Hematopoietic multipotent progenitor cell treated with erythropoietin and hydrocortisone succinate and interleukin-3 and kit ligand, for 17 days (in vitro differentiated cells): ENCODE results near the gene COL10A1.

ENCODE experiments used
- DNase-seq: peaks from one replicate; pipeline ENCODE4 v3.0.0-alpha.2; 2015; ENCODE audit warnings: low spot score

Gene COL10A1

GRCh38 chr6:116126032-116126431 is at the start of gene COL10A1:
TSS of gene COL10A1 (minus strand) at chr6:116126132. CDS start at chr6:116125492, 640 bp downstream.
- DNase-seq: no peak

DNA sequence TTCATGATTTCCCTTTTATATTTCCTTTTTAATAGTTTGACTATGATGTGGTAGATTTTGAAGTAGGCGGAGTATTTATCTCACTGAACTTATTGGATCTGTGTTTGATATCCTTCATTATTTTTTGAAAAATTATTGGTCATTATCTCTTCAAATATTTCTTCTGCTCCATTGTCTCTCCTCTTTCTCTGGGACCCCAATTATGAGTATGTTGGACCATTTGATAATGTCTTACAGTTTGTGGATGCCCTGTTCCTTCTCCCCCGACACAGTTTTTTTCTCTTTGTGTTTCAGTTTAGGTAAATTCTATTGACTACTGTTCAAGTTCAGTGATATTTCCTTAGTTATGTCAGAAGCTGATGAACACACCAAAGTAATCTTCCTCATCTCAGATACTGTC is 49.4 kb upstream of the COL10A1 start:
- DNase-seq: no peak

DNA sequence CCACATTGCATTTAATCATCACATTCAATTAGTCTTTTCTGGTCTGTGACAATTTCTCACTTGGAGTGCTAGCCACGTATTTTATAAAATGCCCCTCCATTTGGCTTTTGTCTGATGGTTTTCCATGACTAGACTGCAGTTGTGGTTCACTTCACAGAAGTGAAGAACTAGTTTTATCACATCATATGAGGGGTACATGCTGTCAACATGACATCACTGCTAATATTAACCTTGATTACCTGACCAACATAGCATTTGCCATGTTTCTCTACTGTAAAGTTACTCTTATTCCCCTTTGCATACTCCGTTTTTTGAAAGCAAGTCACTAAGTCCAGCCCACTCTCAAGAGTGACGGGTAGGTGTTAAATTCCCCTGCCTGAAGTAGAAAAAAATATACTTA is 48.0 kb upstream of the COL10A1 start:
- DNase-seq: no peak

- DNase-seq: no peak
Observed at GRCh38 chr6:116170358-116171057, 44.6 kb upstream of the COL10A1 start.

DNA sequence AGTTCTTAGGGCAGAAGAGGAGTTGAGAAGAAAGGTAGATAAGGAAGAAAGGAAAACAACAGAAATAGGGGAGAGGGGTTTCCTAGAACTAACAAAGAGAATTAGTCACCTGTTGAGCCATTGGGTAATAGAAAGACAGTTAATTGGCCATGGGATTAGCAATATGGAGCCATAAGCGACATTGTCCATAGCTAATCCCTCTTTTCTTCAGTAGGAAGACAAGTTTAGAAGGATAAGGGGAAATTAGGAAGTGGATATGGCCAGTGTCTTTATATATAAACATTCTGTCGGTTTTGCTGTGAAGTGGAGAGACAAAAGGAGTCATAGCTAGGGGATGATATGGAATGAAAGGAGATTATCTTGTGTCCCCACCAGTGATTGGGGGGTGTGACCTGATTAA is 43.9 kb upstream of the COL10A1 start:
- DNase-seq: no peak

GRCh38 chr6:116168148-116168547 is 42.2 kb upstream of the COL10A1 start:
- no peak for DNase-seq

- DNase-seq: no peak
Observed at GRCh38 chr6:116166369-116166768, 40.4 kb upstream of the COL10A1 start.

- no peak for DNase-seq
Observed at GRCh38 chr6:116165596-116165995, 39.7 kb upstream of the COL10A1 start.

- no peak for DNase-seq
Observed at GRCh38 chr6:116159782-116160524, 34.0 kb upstream of the COL10A1 start.

- DNase-seq: no peak
Observed at GRCh38 chr6:116158641-116159040, 32.7 kb upstream of the COL10A1 start.

DNA sequence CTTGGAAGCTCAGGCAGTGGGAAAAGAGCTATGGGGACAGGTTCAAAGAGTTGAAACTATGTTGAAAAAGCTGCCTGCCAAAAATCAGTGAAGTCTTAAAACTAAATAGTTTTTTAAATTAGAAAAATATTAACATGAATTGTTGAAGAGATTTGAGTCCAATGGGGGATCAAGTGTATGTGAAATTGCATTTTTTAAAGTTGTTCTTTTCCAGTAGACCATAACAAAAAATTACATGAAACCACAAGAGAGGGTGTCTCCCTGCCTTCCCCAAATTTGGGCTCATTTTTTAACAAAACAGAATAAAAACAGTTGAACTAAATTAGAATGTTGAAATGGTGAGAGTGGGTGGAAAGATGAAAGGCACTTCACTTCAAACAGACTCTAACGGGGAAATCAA is 31.5 kb upstream of the COL10A1 start:
- no peak for DNase-seq

GRCh38 chr6:116156405-116157326 is 30.7 kb upstream of the COL10A1 start:
- DNase-seq: no peak

- no peak for DNase-seq
Observed at GRCh38 chr6:116154887-116155286, 29.0 kb upstream of the COL10A1 start.

DNA sequence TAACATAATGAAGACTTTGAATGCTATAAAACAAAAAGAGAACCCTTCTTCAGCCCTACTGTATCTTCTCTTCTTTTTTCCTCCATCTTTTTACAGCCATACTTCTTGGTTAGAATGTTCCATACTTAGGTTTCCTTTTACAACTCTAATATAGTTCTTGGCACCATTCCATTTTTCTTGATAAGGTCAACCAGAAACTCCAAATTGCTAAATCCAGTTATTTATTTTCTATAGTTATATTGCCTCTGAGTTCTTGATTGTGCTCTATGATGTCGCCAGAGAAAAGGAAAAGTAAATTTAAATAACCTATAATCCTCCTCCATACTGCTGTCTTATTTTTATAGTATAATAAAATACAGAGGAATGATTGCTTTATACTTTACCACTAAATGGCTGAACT is 26.7 kb upstream of the COL10A1 start:
- no peak for DNase-seq

DNA sequence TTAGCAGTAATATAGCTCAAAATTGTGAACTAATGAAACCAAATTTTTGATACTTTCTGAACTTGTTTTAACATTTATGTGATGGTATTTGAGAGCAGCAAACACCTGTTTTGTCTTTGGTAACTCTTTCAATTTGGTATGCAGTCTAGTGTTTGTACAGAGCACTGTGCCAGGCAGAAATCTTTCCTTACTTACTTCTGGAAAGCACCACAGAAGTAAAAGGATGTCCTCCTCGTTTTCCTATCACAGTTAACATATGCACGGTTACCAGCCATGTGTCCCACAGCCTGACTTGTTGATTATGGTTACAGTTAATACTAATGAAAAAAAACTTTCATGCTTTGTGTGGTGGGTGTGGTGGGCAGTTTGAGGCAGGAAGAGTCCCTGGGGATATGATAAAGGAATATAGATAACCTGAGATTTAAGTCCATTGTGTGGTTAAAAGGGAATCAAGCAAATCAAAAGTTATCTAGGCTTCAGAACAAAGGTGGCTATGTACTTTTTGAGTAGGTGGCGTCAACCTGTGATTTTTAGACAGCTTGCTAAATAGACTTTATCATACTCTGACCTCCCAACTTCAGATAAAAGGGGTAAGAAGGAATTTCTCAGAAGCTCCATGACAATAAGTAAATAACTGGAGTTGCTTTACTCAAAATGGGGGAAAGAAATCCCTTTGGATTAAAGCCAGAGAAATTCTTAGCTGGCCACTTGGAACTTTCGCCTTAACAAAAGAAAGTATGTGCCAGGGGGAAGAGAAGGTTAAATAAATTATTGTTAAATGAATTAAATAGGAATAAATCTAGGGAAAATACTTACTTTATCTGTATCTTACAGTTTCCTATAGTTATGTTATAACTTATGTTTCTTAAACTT is 20.1 kb upstream of the COL10A1 start:
- no peak for DNase-seq

GRCh38 chr6:116144605-116145004 is 18.7 kb upstream of the COL10A1 start:
- no peak for DNase-seq

DNA sequence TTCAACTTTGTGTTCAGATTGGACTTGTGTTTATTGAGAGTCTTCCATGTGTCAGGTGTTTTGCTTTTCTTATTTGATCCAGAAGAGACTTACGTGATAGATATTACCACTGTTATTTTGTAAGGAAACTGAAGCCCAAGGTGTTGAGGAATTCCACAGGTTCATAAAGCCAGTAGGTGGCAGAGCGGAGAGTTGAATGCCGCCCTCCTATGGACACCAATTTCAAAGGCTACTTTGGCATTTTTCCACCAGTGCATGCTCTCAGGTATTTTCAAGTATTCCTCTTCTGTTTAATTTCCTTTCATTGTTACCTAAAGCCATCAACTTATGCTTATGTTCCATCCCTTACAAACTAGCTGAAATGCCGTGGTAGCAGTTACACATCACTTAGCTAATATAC is 14.0 kb upstream of the COL10A1 start:
- no peak for DNase-seq

DNA sequence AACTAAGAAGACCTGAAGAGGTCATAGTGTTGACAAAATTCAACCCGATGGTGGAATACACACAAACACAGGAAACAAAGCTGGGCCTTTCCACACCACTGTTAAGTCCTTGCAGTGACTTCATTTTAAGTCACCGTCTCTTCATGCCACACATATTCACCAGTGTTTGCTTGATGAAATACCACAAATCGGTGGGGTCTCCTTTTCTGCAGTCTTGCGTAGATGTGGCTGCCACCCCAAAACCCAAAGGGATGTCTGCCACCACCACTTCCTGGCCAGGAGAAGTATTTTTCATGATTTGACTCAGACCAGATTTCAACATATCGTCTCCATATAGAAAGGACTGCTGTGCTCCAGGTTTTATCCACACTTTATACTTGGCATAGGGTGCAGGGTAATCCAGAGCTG is 11.0 kb upstream of the COL10A1 start:
- no peak for DNase-seq

- DNase-seq: no peak
Observed at GRCh38 chr6:116136373-116136772, 10.4 kb upstream of the COL10A1 start.

DNA sequence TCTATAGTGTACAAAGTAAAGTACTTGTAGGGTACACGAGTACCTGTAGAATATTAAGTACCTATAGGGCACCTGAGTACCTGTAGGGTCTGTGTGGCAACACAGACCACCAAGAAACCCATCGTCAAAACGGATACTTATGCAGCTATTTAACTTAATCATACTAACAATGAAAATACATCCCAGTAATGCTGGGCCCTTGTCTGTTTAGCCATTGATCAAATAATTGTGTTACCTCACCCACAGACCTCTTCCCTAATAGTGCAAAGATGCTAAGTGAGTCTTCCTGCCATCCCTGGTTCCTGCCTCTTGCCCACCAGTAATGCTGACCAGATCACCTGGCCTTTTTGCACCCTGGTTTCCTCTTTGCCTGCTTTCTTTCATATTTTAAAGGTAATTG is 7.5 kb upstream of the COL10A1 start:
- no peak for DNase-seq

- no peak for DNase-seq
Observed at GRCh38 chr6:116127771-116128493, 2.0 kb upstream of the COL10A1 start.
